OCI-LY1 (cell line): ENCODE results near the gene VPS35.

Experiments
- CTCF ChIP-seq: fragments of 200-600 bp; sonication (generic), shearing (Covaris generic); IDR thresholded peaks from 2 replicates; pipeline ENCODE4 v1.5.1; 2017; ENCODE audit warnings: mild to moderate bottlenecking, antibody characterized with exemption, low read length, moderate library complexity, mixed read lengths
- EZH2 ChIP-seq: fragments of 200-600 bp; sonication (generic), shearing (Covaris generic); IDR thresholded peaks from 2 replicates; pipeline ENCODE4 v1.8.0; 2017; ENCODE audit warnings: borderline replicate concordance, mixed run types, mild to moderate bottlenecking, antibody characterized with exemption, low read length, moderate library complexity, mixed read lengths

GRCh38 chr16:46701615-46702014, 12.6 kb upstream of the VPS35 start:
- TF ChIP-seq CTCF, result no peak
- TF ChIP-seq EZH2, result no peak
